HG02943 (cell line): Measurements from ENCODE around the gene FSTL1.

Experiments
- ATAC-seq: cut with Tn5 transposase; IDR thresholded peaks from one replicate; pipeline ENCODE4 v1.9.1; 2021; ENCODE audit warnings: mild to moderate bottlenecking, low read depth, moderate library complexity; ENCODE audit not compliant: unreplicated experiment

FSTL1 gene

GRCh38 chr3:120469440-120469839 is 18.6 kb upstream of the FSTL1 start:
- no peak for ATAC-seq

GRCh38 chr3:120468635-120469295 is 18.0 kb upstream of the FSTL1 start:
- ATAC-seq = no peak

- no peak for ATAC-seq
Measured at GRCh38 chr3:120462409-120462959, 11.7 kb upstream of the FSTL1 start.

GRCh38 chr3:120461416-120461815 is 10.6 kb upstream of the FSTL1 start:
- ATAC-seq = no peak

- no peak for ATAC-seq
Measured at GRCh38 chr3:120460862-120461261, 10.1 kb upstream of the FSTL1 start.

- ATAC-seq = no peak
Measured at GRCh38 chr3:120460181-120460790, 9.5 kb upstream of the FSTL1 start.

GRCh38 chr3:120459196-120459595 is 8.4 kb upstream of the FSTL1 start:
- no peak for ATAC-seq

- no peak for ATAC-seq
Measured at GRCh38 chr3:120457827-120458226, 7.0 kb upstream of the FSTL1 start.

GRCh38 chr3:120454076-120454689 is 3.4 kb upstream of the FSTL1 start:
- no peak for ATAC-seq

- no peak for ATAC-seq
Measured at GRCh38 chr3:120452816-120453215, 2.0 kb upstream of the FSTL1 start.

GRCh38 chr3:120451806-120452205 is 1.0 kb upstream of the FSTL1 start:
- ATAC-seq = no peak

GRCh38 chr3:120451272-120451761 is 525 bp upstream of the FSTL1 start:
- ATAC-seq = no peak

GRCh38 chr3:120449701-120450599 is 842 bp downstream of the FSTL1 start:
- ATAC-seq = no peak

- no peak for ATAC-seq
Measured at GRCh38 chr3:120449251-120449650, 1.5 kb downstream of the FSTL1 start.

- no peak for ATAC-seq
Measured at GRCh38 chr3:120448756-120449155, 2.0 kb downstream of the FSTL1 start.

- no peak for ATAC-seq
Measured at GRCh38 chr3:120446891-120447668, 3.7 kb downstream of the FSTL1 start.

- no peak for ATAC-seq
Measured at GRCh38 chr3:120445654-120446053, 5.1 kb downstream of the FSTL1 start.

- ATAC-seq = no peak
Measured at GRCh38 chr3:120443626-120444123, 7.1 kb downstream of the FSTL1 start.

- no peak for ATAC-seq
Measured at GRCh38 chr3:120442975-120443517, 7.7 kb downstream of the FSTL1 start.
